ENCODE measurements around the gene TOMM40. TPM values are rescaled to one million over a fixed set of nuclear protein-coding genes. Genes with fewer than 3 reads are reported as not detected.

The TOMM40 gene
- total and polyA plus RNA-seq, 9 of the 15 experiments (the other 6 are each of a cell fraction or from before 2014, with no cell fraction given) = 0.89 to 290 (median 160) TPM

DNA sequence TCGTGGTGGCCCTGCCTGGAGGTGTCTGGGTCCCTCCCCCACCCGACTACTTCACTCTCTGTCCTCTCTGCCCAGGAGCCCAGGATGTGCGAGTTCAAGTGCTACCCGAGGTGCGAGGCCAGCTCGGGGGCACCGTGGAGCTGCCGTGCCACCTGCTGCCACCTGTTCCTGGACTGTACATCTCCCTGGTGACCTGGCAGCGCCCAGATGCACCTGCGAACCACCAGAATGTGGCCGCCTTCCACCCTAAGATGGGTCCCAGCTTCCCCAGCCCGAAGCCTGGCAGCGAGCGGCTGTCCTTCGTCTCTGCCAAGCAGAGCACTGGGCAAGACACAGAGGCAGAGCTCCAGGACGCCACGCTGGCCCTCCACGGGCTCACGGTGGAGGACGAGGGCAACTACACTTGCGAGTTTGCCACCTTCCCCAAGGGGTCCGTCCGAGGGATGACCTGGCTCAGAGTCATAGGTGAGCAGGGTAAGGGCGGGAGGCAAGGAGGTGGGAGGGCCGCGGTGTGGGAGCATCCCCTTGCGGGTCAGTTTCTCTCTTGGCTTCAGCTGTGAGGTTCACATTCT, 25.8 kb upstream of the TOMM40 start:
- Histone ChIP-seq H3K9me3 (replicated peaks; ENCODE audit: control insufficient read depth, insufficient read depth, low read depth, low read length) (no peaks in the 10 kb centered on the region), H2AFZ (ENCODE audit: low read depth, low read length) (no peak overlapping the region), H3K9ac (ENCODE audit: insufficient read depth in 1 of 2, low read depth in 2 of 2, low read length in 2 of 2) (peak overlapping the region in 1 of 2 experiments; percentile 26; a peak in 1 of 4 replicates), H3K4me2 (ENCODE audit: insufficient read depth, low read length) (no peak overlapping the region), H3K79me2 (ENCODE audit: control insufficient read depth, insufficient read depth, low read length) (no peaks in the 10 kb centered on the region; the same call in 2 of the 3 replicates), H3K36me3 (ENCODE audit: control insufficient read depth, insufficient read depth, low read length) (peaks cover 35% of the 10 kb centered on the region), H4K20me1 (replicated peaks; ENCODE audit: control insufficient read depth, insufficient read depth, low read length) (no peaks in the 10 kb centered on the region), H3K9me1 (ENCODE audit: control insufficient read depth, insufficient read depth, low read length) (no peaks in the 10 kb centered on the region), H3K27ac (ENCODE audit: extremely low read depth, low read depth, low read length) (no peak overlapping the region), H3K4me1 (replicated peaks in 1 of 2; ENCODE audit: control insufficient read depth in 2 of 2, insufficient read depth in 2 of 2, low read length in 2 of 2) (peaks cover 0 to 7% of the 10 kb centered on the region in 2 experiments; a peak in 2 of 5 replicates), H3K4me3 (no peak overlapping the region), H3K27me3 (ENCODE audit: control insufficient read depth in 2 of 2, insufficient read depth in 2 of 2, low read length in 2 of 2) (no peaks in the 10 kb centered on the region)
- 97% methylated on average over 25 of the region's 27 CpGs for WGBS (ENCODE audit: insufficient coverage, low coverage, missing lambda C conversion rate)
- ChIA-PET CTCF (ENCODE audit: low intra/inter-chr PET ratio) (no interaction called here), POLR2A (interaction anchor here (0.6 to 1.2 kb wide), 5 partner anchors 13 to 22 kb away, joined by 3 to 9 read pairs (median 3); no protein-coding TSS in a partner anchor)
- in situ Hi-C loops (cut with MboI) (no loop called here), intact Hi-C loops (cut with micrococcal nuclease) (no loop called here)
- no peak for ATAC-seq
- peak in 1 of 4 experiments; percentile 11 for DNase-seq (ENCODE audit: extremely low read depth in 1 of 4, low spot score in 3 of 4)
- FAIRE-seq = no peak
- BruUV-seq (replicated peaks) = no TSS peak
- TF ChIP-seq TGIF2 (CRISPR knock-in tag; IDR thresholded peaks at IDR 0.05) = no peak
- peak; percentile 52 for TF ChIP-seq POLR2G (IDR thresholded peaks at IDR 0.05; ENCODE audit: low read depth, low read length)

DNA sequence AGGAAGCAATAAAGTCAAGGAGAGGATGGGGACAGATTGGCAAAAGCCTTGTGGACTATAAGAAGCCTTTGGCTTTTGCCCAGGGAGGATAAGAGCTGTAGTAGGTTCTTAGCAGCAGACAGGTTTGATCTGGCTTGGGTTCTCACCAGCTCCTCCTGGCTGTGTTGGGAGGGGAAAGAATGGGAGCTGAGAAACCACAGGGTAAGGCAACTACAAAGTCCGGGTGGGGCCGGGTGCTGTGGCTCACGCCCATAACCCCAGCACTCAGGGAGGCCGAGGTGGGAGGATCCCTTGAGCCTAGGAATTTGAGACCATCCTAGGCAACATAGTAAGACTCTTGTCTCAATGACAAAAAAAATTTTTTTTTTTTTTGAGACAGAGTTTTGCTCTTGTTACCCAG, 24.4 kb upstream of the TOMM40 start:
- 0 out of 4 replicates have a peak overlapping the region, but pooled peaks of 1 of the 2 experiments have one; percentile 33 for H3K9ac ChIP-seq (ENCODE audit: insufficient read depth in 1 of 2, low read depth in 2 of 2, low read length in 2 of 2)
- ATAC-seq (peak; percentile 61; the same call in 2 of the 3 replicates), FAIRE-seq (peak; percentile 48)
- TF ChIP-seq, protein P1, sequence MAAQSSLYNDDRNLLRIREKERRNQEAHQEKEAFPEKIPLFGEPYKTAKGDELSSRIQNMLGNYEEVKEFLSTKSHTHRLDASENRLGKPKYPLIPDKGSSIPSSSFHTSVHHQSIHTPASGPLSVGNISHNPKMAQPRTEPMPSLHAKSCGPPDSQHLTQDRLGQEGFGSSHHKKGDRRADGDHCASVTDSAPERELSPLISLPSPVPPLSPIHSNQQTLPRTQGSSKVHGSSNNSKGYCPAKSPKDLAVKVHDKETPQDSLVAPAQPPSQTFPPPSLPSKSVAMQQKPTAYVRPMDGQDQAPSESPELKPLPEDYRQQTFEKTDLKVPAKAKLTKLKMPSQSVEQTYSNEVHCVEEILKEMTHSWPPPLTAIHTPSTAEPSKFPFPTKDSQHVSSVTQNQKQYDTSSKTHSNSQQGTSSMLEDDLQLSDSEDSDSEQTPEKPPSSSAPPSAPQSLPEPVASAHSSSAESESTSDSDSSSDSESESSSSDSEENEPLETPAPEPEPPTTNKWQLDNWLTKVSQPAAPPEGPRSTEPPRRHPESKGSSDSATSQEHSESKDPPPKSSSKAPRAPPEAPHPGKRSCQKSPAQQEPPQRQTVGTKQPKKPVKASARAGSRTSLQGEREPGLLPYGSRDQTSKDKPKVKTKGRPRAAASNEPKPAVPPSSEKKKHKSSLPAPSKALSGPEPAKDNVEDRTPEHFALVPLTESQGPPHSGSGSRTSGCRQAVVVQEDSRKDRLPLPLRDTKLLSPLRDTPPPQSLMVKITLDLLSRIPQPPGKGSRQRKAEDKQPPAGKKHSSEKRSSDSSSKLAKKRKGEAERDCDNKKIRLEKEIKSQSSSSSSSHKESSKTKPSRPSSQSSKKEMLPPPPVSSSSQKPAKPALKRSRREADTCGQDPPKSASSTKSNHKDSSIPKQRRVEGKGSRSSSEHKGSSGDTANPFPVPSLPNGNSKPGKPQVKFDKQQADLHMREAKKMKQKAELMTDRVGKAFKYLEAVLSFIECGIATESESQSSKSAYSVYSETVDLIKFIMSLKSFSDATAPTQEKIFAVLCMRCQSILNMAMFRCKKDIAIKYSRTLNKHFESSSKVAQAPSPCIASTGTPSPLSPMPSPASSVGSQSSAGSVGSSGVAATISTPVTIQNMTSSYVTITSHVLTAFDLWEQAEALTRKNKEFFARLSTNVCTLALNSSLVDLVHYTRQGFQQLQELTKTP (IDR thresholded peaks at IDR 0.05; ENCODE audit: low read depth in 1 of 2, partially characterized antibody in 2 of 2) = no peak

More for the DNA sequence above, 24.4 kb upstream of the TOMM40 start:
- ChIA-PET POLR2A (interaction anchor here (0.7 kb wide), 1 partner anchor 51 kb away, joined by 3 read pairs; no protein-coding TSS in a partner anchor), CTCF (ENCODE audit: low intra/inter-chr PET ratio) (interaction anchor here (0.7 kb wide), 1 partner anchor 191 kb away, joined by 4 read pairs; no protein-coding TSS in a partner anchor)
- peaks cover 33% of the 10 kb centered on the region for H3K36me3 ChIP-seq (ENCODE audit: control insufficient read depth, insufficient read depth, low read length)
- BruUV-seq (replicated peaks) = no TSS peak
- no peaks in the 10 kb centered on the region for H3K9me1 ChIP-seq (ENCODE audit: control insufficient read depth, insufficient read depth, low read length)
- no peaks in the 10 kb centered on the region for H3K27me3 ChIP-seq (ENCODE audit: control insufficient read depth in 2 of 2, insufficient read depth in 2 of 2, low read length in 2 of 2)
- H3K27ac ChIP-seq (ENCODE audit: extremely low read depth, low read depth, low read length) = no peak overlapping the region
- H3K4me2 ChIP-seq (ENCODE audit: insufficient read depth, low read length) = no peak overlapping the region
- H3K4me3 ChIP-seq = no peak overlapping the region
- WGBS (ENCODE audit: insufficient coverage, low coverage, missing lambda C conversion rate) = 67% methylated on average over 4 of the region's 4 CpGs
- H3K79me2 ChIP-seq (ENCODE audit: control insufficient read depth, insufficient read depth, low read length) = no peaks in the 10 kb centered on the region
- DNase-seq (ENCODE audit: extremely low read depth in 1 of 4, low spot score in 3 of 4) = peak in 2 of 4 experiments; percentile 14 to 19
- no peak overlapping the region for H2AFZ ChIP-seq (ENCODE audit: low read depth, low read length)
- H3K9me3 ChIP-seq (replicated peaks; ENCODE audit: control insufficient read depth, insufficient read depth, low read depth, low read length) = no peaks in the 10 kb centered on the region
- in situ Hi-C loops (cut with MboI) (no loop called here), intact Hi-C loops (cut with micrococcal nuclease) (no loop called here)
- H4K20me1 ChIP-seq (replicated peaks; ENCODE audit: control insufficient read depth, insufficient read depth, low read length) = no peaks in the 10 kb centered on the region
- peaks cover 0 to 7% of the 10 kb centered on the region in 2 experiments; a peak in 2 of 5 replicates for H3K4me1 ChIP-seq (replicated peaks in 1 of 2; ENCODE audit: control insufficient read depth in 2 of 2, insufficient read depth in 2 of 2, low read length in 2 of 2)

Data from K562 (cell line).